HepG2 (cell line): ENCODE data around the gene STAT5A. TPM values are rescaled to one million over a fixed set of nuclear protein-coding genes. Genes with fewer than 3 reads are reported as not detected.

ENCODE experiments used
- ATAC-seq: fragments of 200-7000 bp; cut with Tn5 transposase; 3 replicates; pipeline ENCODE4 v1.9.1; 2020; ENCODE audit warnings: mild to moderate bottlenecking, moderate library complexity
- BruUV-seq: library from RNA; stranded (reverse); fragments of 400-500 nt; replicated peaks from 2 replicates; lab custom pipeline; 2021; lab: Mats Ljungman, UMichigan
- CTCF ChIA-PET: fragments of 300-600 bp; formaldehyde crosslinking; extraction: SDS; loops from one replicate; lab custom pipeline; 2021; ENCODE audit warnings: low total read pairs, inconsistent platforms, low intra/inter-chr PET ratio; lab: Yijun Ruan, JAX
- POLR2A ChIA-PET: fragments of 350-600 bp; sonication (Branson Sonifier 250); formaldehyde crosslinking; loops from one replicate; lab custom pipeline; 2020; ENCODE audit warnings: antibody characterized with exemption, inconsistent platforms; lab: Yijun Ruan, JAX
- DNase-seq: peaks from one replicate; pipeline ENCODE4 v3.0.0-alpha.2; 2015; ENCODE audit warnings: low spot score
- FAIRE-seq: peaks from 3 replicates; lab custom pipeline; 2011; peaks lifted over from hg19 to GRCh38; lab: Jason Lieb, UNC
- H2AFZ ChIP-seq: one replicate; pipeline ENCODE4 v1.6.1; 2011; ENCODE audit warnings: low read length, inconsistent platforms
- H3K27ac ChIP-seq: fragments of 300-600 bp; 3 replicates; pipeline ENCODE4 v1.8.0; 2011; ENCODE audit warnings: mixed run types, mild to moderate bottlenecking, mixed read lengths, low read length, inconsistent platforms; ENCODE audit not compliant: insufficient read depth; ENCODE audit errors: extremely low read length
- H3K27me3 ChIP-seq, 2 experiments: fragments of 200-600 bp in 1 of 2; 2 replicates in 1 of 2; 3 replicates in 1 of 2; pipeline versions ENCODE4 v1.6.0 to v1.8.0; 2011; ENCODE audit warnings: low read length in 2 of 2, mild to moderate bottlenecking in 2 of 2, moderate library complexity in 2 of 2, inconsistent platforms in 1 of 2; ENCODE audit not compliant: insufficient read depth in 2 of 2, control insufficient read depth in 1 of 2
- H3K36me3 ChIP-seq, 2 experiments: fragments of 200-600 bp in 1 of 2; replicated peaks in 1 of 2; 2 replicates in 1 of 2; 3 replicates in 1 of 2; pipeline versions ENCODE4 v1.5.1 to v1.8.0; 2011; ENCODE audit warnings: low read length in 2 of 2, inconsistent platforms in 1 of 2; ENCODE audit not compliant: insufficient read depth in 2 of 2, control insufficient read depth in 1 of 2
- H3K4me1 ChIP-seq: 2 replicates; pipeline ENCODE4 v1.5.1; 2012; ENCODE audit warnings: low read length, inconsistent platforms; ENCODE audit not compliant: insufficient read depth
- H3K4me2 ChIP-seq: 2 replicates; pipeline ENCODE4 v1.6.0; 2011; ENCODE audit warnings: low read depth, low read length, inconsistent platforms
- H3K4me3 ChIP-seq, 3 experiments: fragments of 200-600 bp in 1 of 3; sonication (generic), shearing (Covaris generic) in 1 of 3; replicated peaks in 1 of 3; 2 replicates each; pipeline ENCODE4 v1.5.1; 2011 to 2016; ENCODE audit warnings: low read length in 3 of 3, inconsistent platforms in 2 of 3, low read depth in 2 of 3, mild to moderate bottlenecking in 2 of 3, control low read depth in 1 of 3, mixed read lengths in 1 of 3; ENCODE audit not compliant: insufficient read depth in 1 of 3
- H3K79me2 ChIP-seq: one replicate; pipeline ENCODE4 v1.6.1; 2011; ENCODE audit warnings: low read length, inconsistent platforms; ENCODE audit not compliant: insufficient read depth
- H3K9ac ChIP-seq: 2 replicates; pipeline ENCODE4 v1.6.0; 2011; ENCODE audit warnings: mild to moderate bottlenecking, low read depth, low read length, inconsistent platforms; ENCODE audit not compliant: insufficient read depth
- H3K9me3 ChIP-seq: 2 replicates; pipeline ENCODE4 v1.5.1; 2012; ENCODE audit warnings: mild to moderate bottlenecking, low read length
- H4K20me1 ChIP-seq: 2 replicates; pipeline ENCODE4 v1.6.0; 2011; ENCODE audit warnings: inconsistent platforms, mild to moderate bottlenecking, low read length, moderate library complexity; ENCODE audit not compliant: insufficient read depth
- ATAD3A ChIP-seq: sonication (generic); formaldehyde crosslinking; IDR thresholded peaks from 2 replicates; pipeline ENCODE4 v1.4.0; 2020; ENCODE audit warnings: missing genetic modification reagents
- IRF9 ChIP-seq: sonication (generic); formaldehyde crosslinking; IDR thresholded peaks from 2 replicates; pipeline ENCODE4 v1.8.0; 2022; ENCODE audit warnings: missing genetic modification reagents, mild to moderate bottlenecking, borderline replicate concordance
- KDM6A ChIP-seq: IDR thresholded peaks from 2 replicates; pipeline ENCODE4 v1.6.1; 2016; ENCODE audit warnings: low read depth
- SMC3 ChIP-seq: IDR thresholded peaks from 2 replicates; pipeline ENCODE4 v1.6.1; 2011; ENCODE audit warnings: low read length, improper control_type of control experiment
- SRSF1 ChIP-seq: fragments of 200-400 bp; formaldehyde crosslinking; optimal IDR thresholded peaks from 2 replicates; pipeline ENCODE3; 2017; ENCODE audit warnings: mild to moderate bottlenecking, low read depth, low read length, moderate library complexity
- TEAD3 ChIP-seq: optimal IDR thresholded peaks from 2 replicates; pipeline ENCODE3; 2016; ENCODE audit warnings: borderline replicate concordance
- TFDP2 ChIP-seq: sonication (generic); formaldehyde crosslinking; IDR thresholded peaks from 2 replicates; pipeline ENCODE4 v1.4.0; 2020; ENCODE audit warnings: missing genetic modification reagents
- ZMYM3 ChIP-seq: sonication (generic); formaldehyde crosslinking; IDR thresholded peaks from 2 replicates; pipeline ENCODE4 v1.5.1; 2020; ENCODE audit warnings: mild to moderate bottlenecking, missing genetic modification reagents
- ZNF572 ChIP-seq: sonication (generic); formaldehyde crosslinking; IDR thresholded peaks from 2 replicates; pipeline ENCODE4 v1.5.1; 2020; ENCODE audit warnings: mild to moderate bottlenecking, missing genetic modification reagents
- ZNF644 ChIP-seq: IDR thresholded peaks from 2 replicates; pipeline ENCODE4 v1.6.1; 2016; ENCODE audit warnings: low read depth
- ZNF878 ChIP-seq: sonication (generic); formaldehyde crosslinking; IDR thresholded peaks from 2 replicates; pipeline ENCODE4 v1.8.1; 2023; ENCODE audit warnings: mild to moderate bottlenecking, missing genetic modification reagents, moderate library complexity
- WGBS: methylation state at CpG from one replicate; pipeline ENCODE4 v1.1.6; 2017; ENCODE audit warnings: low lambda C conversion rate; 5-methylcytosine and 5-hydroxymethylcytosine counted together
- in situ Hi-C: cut with HindIII; loops from 2 replicates; pipeline ENCODE4 v1.10.0; 2017; ENCODE audit warnings: low pct_unique_long_range_greater_than_20kb; ENCODE audit not compliant: extremely low pct_ligation_motif_present
- intact Hi-C: fragments of 100-400 bp; cut with micrococcal nuclease; formaldehyde crosslinking; loops from one replicate; pipeline ENCODE4 v1.10.0; 2022; ENCODE audit not compliant: unreplicated experiment
- polyA plus RNA-seq, 8 experiments: library from polyadenylated mRNA; depleted of rRNA in 3 of 8; stranded (reverse) in 7 of 8; unstranded in 1 of 8; fragments of >200 nt; fragmentation: Illumina TruSeq in 4 of 8; extraction: Trizol in 4 of 8; gene quantifications; 2 replicates each; pipeline versions ENCODE4 v1.2.1 to v1.2.3, GENCODE V29; 2011 to 2016; ENCODE audit warnings: low read depth in 4 of 8, missing spikeins in 1 of 8, mixed read lengths in 1 of 8; ENCODE audit not compliant: insufficient read depth in 1 of 8
- total RNA-seq, 5 experiments: library from RNA; depleted of rRNA; stranded (reverse); fragments of >200 nt; fragmentation: Illumina TruSeq; extraction: Trizol; gene quantifications; 2 replicates each; pipeline ENCODE4 v1.2.3, GENCODE V29; 2016; ENCODE audit warnings: low read depth in 1 of 5

The STAT5A gene
- total and polyA plus RNA-seq, 2 of the 13 experiments (the other 11 are each of a cell fraction or from before 2014, with no cell fraction given), result 1.4 to 4.1 TPM

GRCh38 chr17:42281571-42282096 is 6.7 kb upstream of the STAT5A start:
- no peak overlapping the region for H2AFZ ChIP-seq
- H3K9ac ChIP-seq, result no peak overlapping the region
- FAIRE-seq (no peak), ATAC-seq (no peak), DNase-seq (no peak)
- ChIA-PET POLR2A (no interaction called here), CTCF (no interaction called here)
- H3K4me2 ChIP-seq, result no peak overlapping the region
- H3K9me3 ChIP-seq, result no peaks in the 10 kb centered on the region
- no peaks in the 10 kb centered on the region for H3K79me2 ChIP-seq
- in situ Hi-C loops, result no loop called here
- no peak overlapping the region for H3K4me3 ChIP-seq
- no peaks in the 10 kb centered on the region for H3K36me3 ChIP-seq
- TF ChIP-seq ATAD3A (CRISPR knock-in tag) (no peak), ZNF644 (CRISPR knock-in tag) (no peak), KDM6A (CRISPR knock-in tag) (no peak), ZNF878 (CRISPR knock-in tag) (no peak), SRSF1 (no peak), TFDP2 (CRISPR knock-in tag) (no peak)
- no TSS peak for BruUV-seq
- H4K20me1 ChIP-seq, result no peaks in the 10 kb centered on the region
- no peak overlapping the region for H3K27ac ChIP-seq
- peaks cover 55% of the 10 kb centered on the region for H3K4me1 ChIP-seq
- intact Hi-C loops, result loop anchor here (5.0 to 10.0 kb wide), 2 partner anchors 34 to 57 kb away; no protein-coding TSS in a partner anchor
- peaks cover 0 to 23% of the 10 kb centered on the region in 2 experiments; a peak in 3 of 5 replicates for H3K27me3 ChIP-seq
- WGBS, result 33% methylated on average over 3 of the region's 7 CpGs

- no peak overlapping the region for H2AFZ ChIP-seq
- no peak overlapping the region for H3K4me2 ChIP-seq
- H3K79me2 ChIP-seq, result no peaks in the 10 kb centered on the region
- intact Hi-C loops, result loop anchor here (5.0 to 10.0 kb wide), 2 partner anchors 35 to 58 kb away; no protein-coding TSS in a partner anchor
- POLR2A ChIA-PET, result no interaction called here
- ATAC-seq (peak; percentile 71), FAIRE-seq (peak; percentile 85), DNase-seq (no peak)
- no peaks in the 10 kb centered on the region for H3K36me3 ChIP-seq
- CTCF ChIA-PET, result no interaction called here
- no peak overlapping the region for H3K4me3 ChIP-seq
- H3K27me3 ChIP-seq, result peaks cover 4 to 33% of the 10 kb centered on the region in 2 experiments; a peak in 4 of 5 replicates
- no peaks in the 10 kb centered on the region for H4K20me1 ChIP-seq
- TF ChIP-seq SMC3 (peak; percentile 24; the same call in 1 of the 2 replicates), TEAD3 (CRISPR knock-in tag) (peak; percentile 83), ZNF572 (CRISPR knock-in tag) (0 out of 2 replicates have a peak, but pooled peaks have one; percentile 38), ZMYM3 (CRISPR knock-in tag) (0 out of 2 replicates have a peak, but pooled peaks have one; percentile 19), IRF9 (CRISPR knock-in tag) (no peak)
- no peaks in the 10 kb centered on the region for H3K9me3 ChIP-seq
- no TSS peak for BruUV-seq
- no peak overlapping the region for H3K27ac ChIP-seq
- peaks cover 54% of the 10 kb centered on the region for H3K4me1 ChIP-seq
- 40% methylated on average over 6 of the region's 6 CpGs for WGBS
- in situ Hi-C loops, result no loop called here
- H3K9ac ChIP-seq, result no peak overlapping the region
These were observed 5.7 kb upstream of the STAT5A start for GRCh38 chr17:42282478-42283080.
